ENCODE measurements around the gene MYADM.

DNA sequence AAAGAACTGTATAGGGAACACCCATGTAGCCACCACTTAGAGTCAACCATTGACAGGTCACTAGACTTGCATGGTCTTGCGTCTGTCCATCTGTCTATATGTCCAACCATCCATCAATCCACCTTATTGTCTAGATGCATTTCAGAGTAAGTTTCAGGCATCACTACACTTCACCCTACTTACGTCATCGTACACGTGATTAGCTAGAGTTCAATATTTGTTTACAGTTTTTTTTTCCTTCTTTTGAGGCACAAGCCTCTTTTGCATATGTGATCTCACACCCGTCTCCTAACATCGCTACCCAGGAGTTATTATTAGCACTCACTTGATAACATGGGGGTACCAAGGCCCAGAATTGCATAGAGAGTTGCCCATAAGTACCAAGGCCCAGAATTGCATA, 48.3 kb downstream of the MYADM start:
- no peak for TF ChIP-seq EZH2 (IDR thresholded peaks at IDR 0.05; ENCODE audit: borderline replicate concordance, low read length)
- TF ChIP-seq, protein P1, sequence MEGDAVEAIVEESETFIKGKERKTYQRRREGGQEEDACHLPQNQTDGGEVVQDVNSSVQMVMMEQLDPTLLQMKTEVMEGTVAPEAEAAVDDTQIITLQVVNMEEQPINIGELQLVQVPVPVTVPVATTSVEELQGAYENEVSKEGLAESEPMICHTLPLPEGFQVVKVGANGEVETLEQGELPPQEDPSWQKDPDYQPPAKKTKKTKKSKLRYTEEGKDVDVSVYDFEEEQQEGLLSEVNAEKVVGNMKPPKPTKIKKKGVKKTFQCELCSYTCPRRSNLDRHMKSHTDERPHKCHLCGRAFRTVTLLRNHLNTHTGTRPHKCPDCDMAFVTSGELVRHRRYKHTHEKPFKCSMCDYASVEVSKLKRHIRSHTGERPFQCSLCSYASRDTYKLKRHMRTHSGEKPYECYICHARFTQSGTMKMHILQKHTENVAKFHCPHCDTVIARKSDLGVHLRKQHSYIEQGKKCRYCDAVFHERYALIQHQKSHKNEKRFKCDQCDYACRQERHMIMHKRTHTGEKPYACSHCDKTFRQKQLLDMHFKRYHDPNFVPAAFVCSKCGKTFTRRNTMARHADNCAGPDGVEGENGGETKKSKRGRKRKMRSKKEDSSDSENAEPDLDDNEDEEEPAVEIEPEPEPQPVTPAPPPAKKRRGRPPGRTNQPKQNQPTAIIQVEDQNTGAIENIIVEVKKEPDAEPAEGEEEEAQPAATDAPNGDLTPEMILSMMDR (conservative IDR thresholded peaks at IDR 0.05 in 1 of 2, IDR thresholded peaks at IDR 0.05 in 1 of 2; ENCODE audit: extremely low read depth in 1 of 2, insufficient read depth in 1 of 2, low read depth in 1 of 2, low read length in 2 of 2): no peak

Data from mammary epithelial cell (primary cell).